Sigmoid colon (tissue), 4 donors: ENCODE results near the gene CCNJ.

Experiments
- EP300 ChIP-seq, 4 donors: sonication (generic); formaldehyde crosslinking; IDR thresholded peaks; one replicate each; pipeline ENCODE4 v1.6.1; 2017; ENCODE audit warnings: antibody characterized with exemption in 4 of 4
- POLR2A ChIP-seq, 2 donors: fragments of 450-650 bp; IDR thresholded peaks; one replicate each; pipeline ENCODE4 v1.6.1; 2016; ENCODE audit warnings: antibody characterized with exemption in 2 of 2, mild to moderate bottlenecking in 2 of 2, moderate library complexity in 2 of 2
- POLR2AphosphoS5 ChIP-seq, 4 donors: sonication (generic); formaldehyde crosslinking; IDR thresholded peaks; one replicate each; pipeline ENCODE4 v1.6.1; 2017; ENCODE audit warnings: antibody characterized with exemption in 4 of 4

- TF ChIP-seq POLR2AphosphoS5 (IDR thresholded peaks at IDR 0.05) (no peak), POLR2A (IDR thresholded peaks at IDR 0.05) (no peak), EP300 (IDR thresholded peaks at IDR 0.05) (no peak)
These were observed 2.2 kb upstream of the CCNJ start for GRCh38 chr10:96041146-96041545.
